K562 (cell line): ENCODE measurements around the gene SERTM2. TPM values are rescaled to one million over a fixed set of nuclear protein-coding genes. Genes with fewer than 3 reads are reported as not detected.

ENCODE experiments used
- ATAC-seq: fragments of 200-7000 bp; cut with Tn5 transposase; 3 replicates; pipeline ENCODE4 v1.9.1; 2020; ENCODE audit warnings: moderate library complexity
- BruUV-seq: library from RNA; stranded (reverse); fragments of 400-500 nt; replicated peaks from 2 replicates; lab custom pipeline; 2021; lab: Mats Ljungman, UMichigan
- CTCF ChIA-PET: fragments of 300-600 bp; formaldehyde crosslinking; extraction: SDS; loops from one replicate; lab custom pipeline; 2021; ENCODE audit warnings: low intra/inter-chr PET ratio; lab: Yijun Ruan, JAX
- POLR2A ChIA-PET: fragments of 300-600, 350-650 bp; sonication (Branson Sonifier 250); formaldehyde crosslinking; extraction: SDS; loops from one replicate; lab custom pipeline; 2021; ENCODE audit warnings: antibody characterized with exemption, inconsistent platforms; lab: Yijun Ruan, JAX
- DNase-seq, 4 experiments: peaks; one replicate each; pipeline versions ENCODE4 v3.0.0 to v3.0.0-alpha.2; 2011 to 2018; ENCODE audit warnings: low spot score in 3 of 4, mixed read lengths in 3 of 4; ENCODE audit errors: extremely low read depth in 1 of 4
- FAIRE-seq: peaks from 2 replicates; lab custom pipeline; 2011; peaks lifted over from hg19 to GRCh38; lab: Jason Lieb, UNC
- H2AFZ ChIP-seq: 2 replicates; pipeline ENCODE4 v1.6.0; 2011; ENCODE audit warnings: low read depth, low read length, control low read depth, inconsistent platforms
- H3K27ac ChIP-seq: fragments of 200-600 bp; 3 replicates; pipeline ENCODE4 v1.8.0; 2011; ENCODE audit warnings: low read depth, mild to moderate bottlenecking, control low read depth, inconsistent platforms, low read length, moderate library complexity, mixed read lengths; ENCODE audit errors: extremely low read depth
- H3K27me3 ChIP-seq, 2 experiments: fragments of 300-600 bp in 1 of 2; 2 replicates in 1 of 2; 3 replicates in 1 of 2; pipeline versions ENCODE4 v1.6.0 to v1.8.0; 2011; ENCODE audit warnings: inconsistent platforms in 2 of 2, low read length in 2 of 2, mild to moderate bottlenecking in 1 of 2, mixed read lengths in 1 of 2, moderate library complexity in 1 of 2; ENCODE audit not compliant: control insufficient read depth in 2 of 2, insufficient read depth in 2 of 2
- H3K36me3 ChIP-seq: fragments of 300-600 bp; 3 replicates; pipeline ENCODE4 v1.8.0; 2011; ENCODE audit warnings: mild to moderate bottlenecking, low read length, inconsistent platforms; ENCODE audit not compliant: control insufficient read depth, insufficient read depth
- H3K4me1 ChIP-seq, 2 experiments: fragments of 200-600 bp in 1 of 2; replicated peaks in 1 of 2; 2 replicates in 1 of 2; 3 replicates in 1 of 2; pipeline versions ENCODE4 v1.5.1 to v1.8.0; 2011; ENCODE audit warnings: inconsistent platforms in 2 of 2, low read length in 2 of 2, mild to moderate bottlenecking in 1 of 2, mixed read lengths in 1 of 2, moderate library complexity in 1 of 2; ENCODE audit not compliant: control insufficient read depth in 2 of 2, insufficient read depth in 2 of 2
- H3K4me2 ChIP-seq: 2 replicates; pipeline ENCODE4 v1.6.1; 2011; ENCODE audit warnings: low read length, control low read depth, inconsistent platforms, mixed read lengths; ENCODE audit not compliant: insufficient read depth
- H3K4me3 ChIP-seq: fragments of 200-600 bp; sonication (generic), shearing (Covaris generic); 2 replicates; pipeline ENCODE4 v1.5.1; 2016; ENCODE audit warnings: control low read depth, inconsistent platforms
- H3K79me2 ChIP-seq: fragments of 200-600 bp; 3 replicates; pipeline ENCODE4 v1.8.0; 2011; ENCODE audit warnings: low read length, inconsistent platforms; ENCODE audit not compliant: control insufficient read depth, insufficient read depth
- H3K9ac ChIP-seq, 2 experiments: 2 replicates each; pipeline versions ENCODE4 v1.6.0 to v1.6.1; 2011; ENCODE audit warnings: low read depth in 2 of 2, low read length in 2 of 2, control low read depth in 1 of 2, inconsistent platforms in 1 of 2, mild to moderate bottlenecking in 1 of 2, mixed read lengths in 1 of 2; ENCODE audit not compliant: insufficient read depth in 1 of 2
- H3K9me1 ChIP-seq: one replicate; pipeline ENCODE4 v1.6.0; 2011; ENCODE audit warnings: inconsistent platforms, mild to moderate bottlenecking, low read length, moderate library complexity; ENCODE audit not compliant: control insufficient read depth, insufficient read depth
- H3K9me3 ChIP-seq: replicated peaks from 2 replicates; pipeline ENCODE4 v1.5.1; 2011; ENCODE audit warnings: low read depth, low read length, inconsistent platforms; ENCODE audit not compliant: control insufficient read depth, insufficient read depth
- H4K20me1 ChIP-seq: replicated peaks from 2 replicates; pipeline ENCODE4 v1.6.1; 2011; ENCODE audit warnings: low read length, inconsistent platforms, mixed read lengths; ENCODE audit not compliant: control insufficient read depth, insufficient read depth
- ARNT ChIP-seq, 2 experiments: fragments of 450-650 bp; IDR thresholded peaks; 2 replicates each; pipeline ENCODE4 v1.6.1; 2016; ENCODE audit warnings: mild to moderate bottlenecking in 1 of 2
- CCAR2 ChIP-seq: fragments of 200-400 bp; formaldehyde crosslinking; IDR thresholded peaks from 2 replicates; pipeline ENCODE4 v1.6.1; 2017; ENCODE audit warnings: mild to moderate bottlenecking, low read depth, low read length
- ILF3 ChIP-seq: fragments of 450-650 bp; IDR thresholded peaks from 2 replicates; pipeline ENCODE4 v1.6.1; 2018; ENCODE audit warnings: antibody characterized with exemption, mild to moderate bottlenecking, moderate library complexity, borderline replicate concordance
- KAT8 ChIP-seq: fragments of 450-650 bp; IDR thresholded peaks from 2 replicates; pipeline ENCODE4 v1.6.1; 2016; ENCODE audit warnings: low read depth, mild to moderate bottlenecking
- KLF10 ChIP-seq: fragments of 250-450 bp; sonication (Bioruptor Pico); IDR thresholded peaks from 2 replicates; pipeline ENCODE4 v1.6.1; 2021; ENCODE audit warnings: matching md5 sums
- L3MBTL2 ChIP-seq: fragments of 450-650 bp; IDR thresholded peaks from 2 replicates; pipeline ENCODE4 v1.6.1; 2016; ENCODE audit warnings: mild to moderate bottlenecking, moderate library complexity
- NCOA6 ChIP-seq: fragments of 450-650 bp; IDR thresholded peaks from 2 replicates; pipeline ENCODE4 v1.6.1; 2017; ENCODE audit warnings: mild to moderate bottlenecking
- PHF21A ChIP-seq: fragments of 450-650 bp; IDR thresholded peaks from 2 replicates; pipeline ENCODE4 v1.6.1; 2017; ENCODE audit warnings: low read depth, borderline replicate concordance
- REST ChIP-seq, 2 experiments: fragments of 450-650 bp; formaldehyde crosslinking in 1 of 2; IDR thresholded peaks; 2 replicates each; pipeline versions ENCODE4 v1.4.0 to v1.6.1; 2014 to 2020; ENCODE audit warnings: mild to moderate bottlenecking in 2 of 2, borderline replicate concordance in 1 of 2, low read depth in 1 of 2
- SIX5 ChIP-seq, 2 experiments: IDR thresholded peaks; 2 replicates each; pipeline ENCODE4 v1.6.1; 2011; ENCODE audit warnings: low read length in 2 of 2, borderline replicate concordance in 1 of 2, low read depth in 1 of 2, mild to moderate bottlenecking in 1 of 2, moderate library complexity in 1 of 2; ENCODE audit not compliant: insufficient read depth in 1 of 2
- STAT5B ChIP-seq: fragments of 250-450 bp; sonication (Bioruptor Pico); IDR thresholded peaks from 2 replicates; pipeline ENCODE4 v1.8.0; 2021; ENCODE audit warnings: mild to moderate bottlenecking, inconsistent platforms
- THRAP3 ChIP-seq: fragments of 450-650 bp; IDR thresholded peaks from 2 replicates; pipeline ENCODE4 v1.6.1; 2016; ENCODE audit warnings: mild to moderate bottlenecking, inconsistent platforms, borderline replicate concordance
- ZNF12 ChIP-seq: sonication (generic); formaldehyde crosslinking; IDR thresholded peaks from 2 replicates; pipeline ENCODE4 v1.4.0; 2020; ENCODE audit warnings: mild to moderate bottlenecking, missing genetic modification reagents
- ZNF232 ChIP-seq: sonication (generic); formaldehyde crosslinking; IDR thresholded peaks from 2 replicates; pipeline ENCODE4 v1.8.0; 2022; ENCODE audit warnings: mild to moderate bottlenecking, missing genetic modification reagents
- WGBS: fragments of 100-300 bp; shearing (Covaris generic); methylation state at CpG from one replicate; pipeline ENCODE4 v1.1.6; 2016; ENCODE audit warnings: low coverage, mixed read lengths; ENCODE audit not compliant: insufficient coverage; ENCODE audit errors: missing lambda C conversion rate; 5-methylcytosine and 5-hydroxymethylcytosine counted together
- in situ Hi-C: fragments of 300-500 bp; cut with MboI; formaldehyde crosslinking; loops from 4 replicates; pipeline ENCODE4 v1.15.0; 2018; ENCODE audit warnings: inconsistent platforms, mixed read lengths
- intact Hi-C: fragments of 100-400 bp; cut with micrococcal nuclease; formaldehyde crosslinking; loops from 2 replicates; pipeline ENCODE4 v1.14.2; 2022
- polyA plus RNA-seq, 8 experiments: library from polyadenylated mRNA; depleted of rRNA in 4 of 8; stranded (reverse) in 5 of 8; unstranded in 3 of 8; fragments of >200 nt; fragmentation: Nextera tagmentation in 2 of 8; fragmentation: Illumina TruSeq in 1 of 8; extraction: Ambion mirVana in 2 of 8; extraction: Trizol in 1 of 8; gene quantifications; 2 replicates each; pipeline versions ENCODE4 v1.2.1 to v1.2.3, GENCODE V29; 2011 to 2014; ENCODE audit warnings: inconsistent platforms in 1 of 8, missing spikeins in 1 of 8
- total RNA-seq, 7 experiments: library from RNA; depleted of rRNA in 6 of 7; stranded (reverse); fragments of >200 nt in 6 of 7; fragmentation: Illumina TruSeq in 2 of 7; extraction: Trizol in 2 of 7; gene quantifications; 2 replicates each; pipeline versions ENCODE4 v1.2.1 to v1.2.3, GENCODE V29; 2011 to 2021; ENCODE audit warnings: low replicate concordance in 1 of 7
- TF ChIP-seq, protein P1 (sequence below): sonication (generic); formaldehyde crosslinking; IDR thresholded peaks from 2 replicates; pipeline ENCODE4 v1.5.0; 2020; ENCODE audit warnings: missing genetic modification reagents

SERTM2 gene
- total and polyA plus RNA-seq, 9 of the 15 experiments (the other 6 are each of a cell fraction or from before 2014, with no cell fraction given), result 0.01 to 0.35 (median 0.04) TPM; not detected in 4

DNA sequence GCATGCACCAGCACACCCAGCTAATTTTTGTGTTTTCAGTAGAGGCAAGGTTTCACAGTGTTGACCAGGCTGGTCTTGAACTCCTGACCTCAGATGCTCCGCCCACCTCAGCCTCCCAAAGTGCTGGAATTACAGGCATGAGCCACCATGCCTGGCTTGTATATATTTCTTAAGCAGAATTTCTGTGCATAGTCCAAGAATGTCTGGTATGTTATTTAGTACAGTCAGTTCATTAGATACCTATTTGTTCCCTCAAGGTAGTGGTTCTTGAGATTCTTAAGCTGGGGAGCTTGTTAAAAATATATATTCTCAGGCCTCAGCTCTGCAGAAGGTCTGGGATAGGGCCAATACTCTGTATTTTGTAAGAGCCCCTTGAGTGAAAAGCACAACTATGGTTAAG is 4.6 kb upstream of the SERTM2 start:
- no peak for FAIRE-seq
- ATAC-seq, result no peak
- no peak for TF ChIP-seq THRAP3
- no peak for TF ChIP-seq ARNT (IDR thresholded peaks at IDR 0.05)
- TF ChIP-seq ZNF232 (CRISPR knock-in tag), result no peak
- no peak for TF ChIP-seq CCAR2
- TF ChIP-seq ILF3, result no peak
- no peak for TF ChIP-seq REST (IDR thresholded peaks at IDR 0.05; ENCODE audit: borderline replicate concordance)
- TF ChIP-seq REST (CRISPR knock-in tag; IDR thresholded peaks at IDR 0.05; ENCODE audit: low read depth), result no peak
- TF ChIP-seq KAT8, result no peak
- TF ChIP-seq SIX5 (IDR thresholded peaks at IDR 0.05; ENCODE audit: borderline replicate concordance in 1 of 2, insufficient read depth in 1 of 2, low read depth in 1 of 2, low read length in 2 of 2), result no peak
- TF ChIP-seq NCOA6, result no peak
- no peak for TF ChIP-seq KLF10 (CRISPR knock-in tag)
- no peak for TF ChIP-seq L3MBTL2
- TF ChIP-seq STAT5B (CRISPR knock-in tag), result no peak
- TF ChIP-seq, protein P1, sequence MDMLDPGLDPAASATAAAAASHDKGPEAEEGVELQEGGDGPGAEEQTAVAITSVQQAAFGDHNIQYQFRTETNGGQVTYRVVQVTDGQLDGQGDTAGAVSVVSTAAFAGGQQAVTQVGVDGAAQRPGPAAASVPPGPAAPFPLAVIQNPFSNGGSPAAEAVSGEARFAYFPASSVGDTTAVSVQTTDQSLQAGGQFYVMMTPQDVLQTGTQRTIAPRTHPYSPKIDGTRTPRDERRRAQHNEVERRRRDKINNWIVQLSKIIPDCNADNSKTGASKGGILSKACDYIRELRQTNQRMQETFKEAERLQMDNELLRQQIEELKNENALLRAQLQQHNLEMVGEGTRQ, result no peak
- no peak for TF ChIP-seq PHF21A
- no peak for TF ChIP-seq ZNF12

More for the DNA sequence above, 4.6 kb upstream of the SERTM2 start:
- in situ Hi-C loops, result no loop called here
- H2AFZ ChIP-seq, result no peak overlapping the region
- no peaks in the 10 kb centered on the region for H3K79me2 ChIP-seq
- H4K20me1 ChIP-seq, result no peaks in the 10 kb centered on the region
- no peaks in the 10 kb centered on the region; a peak in 1 of 5 replicates for H3K27me3 ChIP-seq
- H3K9me1 ChIP-seq, result no peaks in the 10 kb centered on the region
- ChIA-PET CTCF (no interaction called here), POLR2A (no interaction called here)
- no peak overlapping the region for H3K9ac ChIP-seq
- BruUV-seq, result no TSS peak
- no peak overlapping the region for H3K27ac ChIP-seq
- H3K4me2 ChIP-seq, result no peak overlapping the region
- no peaks in the 10 kb centered on the region for H3K9me3 ChIP-seq
- intact Hi-C loops, result no loop called here
- H3K4me1 ChIP-seq, result no peaks in the 10 kb centered on the region
- no peaks in the 10 kb centered on the region for H3K36me3 ChIP-seq
- DNase-seq, result no peak
- WGBS, result 0% methylated on average over 1 of the region's 1 CpG
- no peak overlapping the region for H3K4me3 ChIP-seq
